Amygdala (tissue), 56 donors: Measurements from ENCODE around the gene CHRNB4.
A peak's percentile ranks its signal among the peaks of the same experiment; 100 is the strongest.
"Not testable (repeated sequence)": the region's sequence is repeated elsewhere in the genome, so short reads cannot be mapped to it uniquely, and the experiment has no call there.

ENCODE experiments used
- DNase-seq, 56 donors: peaks; one replicate each; lab custom pipeline; 2025; lab: John Stamatoyannopoulos, UW

Gene CHRNB4

GRCh38 chr15:78641102-78641748 is at the start of gene CHRNB4:
TSS of gene CHRNB4 (minus strand) at chr15:78641210. CDS start at chr15:78641133, 77 bp downstream.
- DNase-seq = no peak

GRCh38 chr15:78689626-78690025 is 48.6 kb upstream of the CHRNB4 start:
- DNase-seq = no peak

GRCh38 chr15:78685925-78686324 is 44.9 kb upstream of the CHRNB4 start:
- no peak for DNase-seq

GRCh38 chr15:78685159-78685921 is 44.3 kb upstream of the CHRNB4 start:
- no peak for DNase-seq

- DNase-seq = peak in 5 of 56 donors; percentile 8 to 53 (median 10)
Measured at GRCh38 chr15:78684657-78685056, 43.6 kb upstream of the CHRNB4 start.

DNA sequence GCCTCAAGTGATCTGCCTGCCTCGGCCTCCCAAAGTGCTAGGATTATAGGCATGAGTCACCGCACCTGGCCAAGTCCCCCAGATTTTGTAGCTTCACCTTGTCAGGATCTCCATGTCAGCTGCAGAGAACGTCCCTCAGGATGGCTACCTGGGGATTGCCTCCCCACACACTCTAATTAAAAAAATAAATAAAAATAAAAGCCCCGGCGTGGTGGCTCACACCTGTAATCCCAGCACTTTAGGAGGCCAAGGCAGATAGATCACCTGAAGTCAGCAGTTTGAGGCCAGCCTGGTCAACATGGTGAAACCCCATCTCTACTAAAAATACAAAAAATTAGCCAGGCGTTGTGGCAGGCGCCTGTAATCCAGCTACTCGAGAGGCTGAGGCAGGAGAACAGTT is 42.6 kb upstream of the CHRNB4 start:
- not testable (repeated sequence) for DNase-seq

DNA sequence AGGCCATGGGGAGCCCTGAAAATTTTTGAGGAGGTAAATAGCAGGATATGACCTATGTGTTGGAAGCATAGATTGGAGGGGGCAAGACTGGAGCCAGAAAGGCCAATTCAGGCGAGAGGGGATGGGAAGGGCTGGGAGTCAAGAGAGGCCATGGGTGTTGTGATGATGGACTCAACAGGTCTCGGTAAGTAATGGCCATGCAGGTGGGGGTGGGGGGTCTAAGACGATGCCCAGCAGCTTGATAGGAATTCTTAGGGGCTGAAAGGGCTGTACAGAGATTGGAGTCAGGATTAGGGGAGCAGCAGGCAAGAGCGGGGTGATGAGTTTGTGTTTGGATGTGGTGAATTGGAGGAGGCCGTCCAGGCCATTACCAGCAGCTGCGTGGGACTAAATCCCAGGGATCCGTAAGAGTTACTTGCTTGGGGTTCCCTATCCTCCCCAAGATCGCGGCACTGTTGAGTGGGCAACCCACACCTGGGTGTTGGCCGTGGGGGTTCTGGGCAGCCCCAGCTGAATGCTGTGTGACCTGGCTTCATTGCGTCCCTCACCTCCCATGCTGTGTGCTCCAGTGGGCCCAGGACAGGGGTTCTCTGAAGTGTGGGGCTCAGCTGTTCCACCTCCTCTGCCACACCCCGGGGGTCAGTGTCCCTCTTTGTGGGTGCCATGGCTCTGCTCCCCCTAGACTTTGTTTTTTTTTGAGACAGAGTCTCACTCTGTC is 41.8 kb upstream of the CHRNB4 start:
- DNase-seq = no peak

DNA sequence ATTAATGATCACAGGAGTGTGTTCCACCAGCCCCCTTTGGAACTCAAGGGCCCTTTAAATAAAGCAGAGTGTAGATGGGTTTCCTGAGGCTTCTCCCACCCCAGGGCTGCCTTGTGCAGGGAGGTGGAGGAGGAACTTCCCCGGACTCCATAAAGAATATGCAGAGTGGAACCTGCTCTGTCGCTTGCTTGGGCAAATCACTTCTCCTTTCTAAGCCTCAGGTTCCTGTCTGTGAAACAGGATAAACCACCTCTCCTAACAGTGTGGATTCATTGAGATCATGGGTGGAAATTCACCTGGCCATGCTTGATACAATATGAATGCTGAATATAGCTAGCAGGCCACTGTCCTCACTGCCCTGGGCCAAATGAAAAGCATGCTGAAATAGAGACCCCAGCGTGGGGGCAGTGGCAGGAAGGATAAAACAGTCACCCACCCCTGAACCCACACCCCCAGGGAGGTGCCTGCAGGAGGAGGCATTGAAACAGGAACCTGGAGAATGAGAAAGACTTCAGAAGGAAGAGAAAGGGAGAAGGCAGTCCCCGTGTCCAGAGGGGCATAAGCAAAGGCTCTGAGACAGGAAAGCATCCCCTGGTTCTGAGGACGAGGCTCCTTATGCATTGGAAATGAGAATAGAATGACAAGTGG is 41.1 kb upstream of the CHRNB4 start:
- no peak for DNase-seq

DNA sequence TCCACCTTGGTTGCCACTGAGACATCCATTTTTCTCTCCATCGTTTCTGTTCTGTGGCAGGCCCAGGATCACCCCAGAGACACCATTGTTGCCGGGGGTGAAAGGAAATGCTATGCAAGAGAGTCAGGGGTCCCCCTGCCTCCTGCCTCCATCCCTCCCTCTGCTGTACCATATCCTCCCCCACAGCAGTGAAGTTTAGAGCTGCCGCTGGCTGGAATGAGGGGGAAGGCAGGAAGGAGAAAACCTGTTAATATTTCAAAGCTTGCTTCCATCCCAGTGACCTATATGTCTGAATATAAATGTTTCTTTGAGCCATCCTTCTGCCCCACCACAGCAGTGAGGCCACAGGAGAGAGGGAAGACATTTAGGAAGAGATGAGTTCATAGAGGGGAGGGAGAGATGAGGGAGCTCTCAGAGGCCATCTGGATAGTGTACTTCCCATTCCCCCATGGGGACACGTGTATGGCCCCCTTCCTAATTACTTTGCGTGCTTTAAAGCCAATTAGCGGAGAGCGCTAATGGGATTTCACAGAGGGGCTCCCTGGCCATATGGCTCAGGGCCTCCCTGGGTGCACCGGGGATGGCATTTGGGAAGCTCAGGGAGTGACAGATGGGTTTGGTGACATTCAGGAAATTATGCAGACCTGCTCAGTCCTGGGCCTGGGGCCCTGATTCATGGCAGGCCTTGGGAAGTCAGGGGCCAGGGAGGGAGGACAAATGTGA is 40.4 kb upstream of the CHRNB4 start:
- no peak for DNase-seq

- DNase-seq = no peak
Measured at GRCh38 chr15:78680431-78681075, 39.5 kb upstream of the CHRNB4 start.

- no peak for DNase-seq
Measured at GRCh38 chr15:78679089-78679511, 38.1 kb upstream of the CHRNB4 start.

- DNase-seq = no peak
Measured at GRCh38 chr15:78676424-78677110, 35.6 kb upstream of the CHRNB4 start.

DNA sequence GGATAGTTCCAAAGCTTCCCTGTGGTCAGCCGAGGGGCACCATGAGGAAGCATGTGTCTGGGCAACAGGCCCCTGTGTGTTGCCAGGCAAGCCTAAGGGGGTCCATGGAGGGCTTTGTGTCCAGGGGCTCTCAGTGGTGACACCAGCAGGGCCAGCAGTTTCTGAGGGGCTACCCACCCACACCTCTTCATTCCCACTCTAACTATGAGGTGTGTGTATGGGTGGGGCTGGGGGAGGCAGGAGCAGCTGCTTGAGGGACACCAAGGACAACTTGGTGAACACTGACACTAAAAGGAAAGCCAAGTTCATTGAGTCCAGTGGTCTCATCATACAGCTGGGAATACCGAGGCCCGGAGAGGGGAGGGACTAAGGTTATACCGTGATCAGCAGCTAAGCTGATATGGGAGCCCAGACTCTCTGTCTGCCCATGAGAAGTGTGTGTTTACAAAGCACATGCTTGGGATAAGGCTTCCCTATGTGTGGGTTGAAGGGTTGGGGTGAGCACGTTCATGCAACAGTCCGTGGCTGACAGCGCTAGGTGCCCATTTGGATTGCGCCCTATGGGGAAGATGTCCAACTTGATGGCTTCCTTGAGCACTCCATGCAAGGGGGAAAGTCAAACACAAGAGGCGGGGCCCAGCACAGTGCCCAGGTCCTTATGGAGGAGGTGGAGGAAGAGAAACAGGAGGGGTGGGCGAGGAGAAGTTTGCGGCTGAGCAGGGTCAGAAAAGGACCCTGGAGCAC is 34.8 kb upstream of the CHRNB4 start:
- DNase-seq = no peak

DNA sequence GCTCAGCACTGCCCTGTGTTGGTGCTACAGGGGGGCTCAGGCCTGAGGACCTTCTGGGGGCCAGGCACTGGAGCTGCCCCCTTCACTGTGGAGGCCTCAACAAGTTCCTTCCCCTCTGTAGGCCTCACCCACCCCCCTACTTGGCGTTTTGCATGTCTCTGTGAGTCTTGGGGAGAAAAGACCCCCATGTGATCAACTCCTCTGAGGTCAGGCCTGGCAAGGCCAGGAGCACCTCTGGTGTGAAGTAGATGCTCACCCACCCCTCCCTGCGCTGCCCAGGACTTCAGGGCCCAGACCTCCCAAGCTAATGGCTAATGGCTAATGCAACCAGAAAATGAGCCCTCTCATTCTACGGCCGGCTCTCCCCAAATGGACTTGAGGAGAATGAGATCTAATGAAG is 34.2 kb upstream of the CHRNB4 start:
- DNase-seq = no peak

- DNase-seq = no peak
Measured at GRCh38 chr15:78673917-78674444, 33.0 kb upstream of the CHRNB4 start.

GRCh38 chr15:78673476-78673875 is 32.5 kb upstream of the CHRNB4 start:
- DNase-seq = no peak

DNA sequence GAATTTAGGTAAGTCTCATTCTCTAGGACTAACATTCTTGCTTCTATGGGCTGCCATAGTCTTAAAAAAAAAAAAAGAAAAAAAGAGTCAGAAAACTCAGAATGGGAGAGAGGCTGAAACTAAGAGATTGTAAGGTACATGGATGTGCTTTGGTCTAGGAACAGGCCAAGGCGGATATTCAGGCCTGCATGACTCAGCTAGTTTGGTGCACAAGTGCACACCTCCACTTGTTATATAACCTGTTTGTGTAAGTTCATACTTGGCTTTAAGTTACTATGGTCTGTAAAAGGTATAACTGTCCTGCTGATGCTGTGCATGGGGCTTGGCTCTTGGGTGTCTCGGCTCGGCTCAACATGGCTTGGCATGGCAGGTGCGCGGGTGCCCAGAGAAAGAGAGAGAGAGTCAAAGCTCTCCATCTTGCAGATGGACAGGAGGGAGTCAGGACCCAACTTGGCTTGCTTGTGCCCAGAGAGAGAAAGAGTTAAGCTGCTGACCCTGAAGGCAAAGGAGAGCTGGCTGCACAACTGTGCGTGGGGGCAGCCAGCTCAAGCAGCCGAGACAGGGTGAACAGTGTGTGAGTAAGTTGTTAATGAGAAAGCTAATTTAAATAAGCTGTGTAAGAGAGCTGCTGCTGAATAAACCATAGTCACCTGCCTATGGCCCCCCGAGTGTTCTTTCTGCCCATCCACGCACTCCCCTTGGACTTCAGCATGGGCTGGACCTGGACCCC is 31.4 kb upstream of the CHRNB4 start:
- peak in 1 of 56 donors; percentile 9 for DNase-seq
